ENCODE data around the gene TNS1. TPM values are rescaled to one million over a fixed set of nuclear protein-coding genes. Genes with fewer than 3 reads are reported as not detected.

Gene TNS1
- total RNA-seq, 2 donors from 2014 or later = 0.29 to 2.1 TPM

DNA sequence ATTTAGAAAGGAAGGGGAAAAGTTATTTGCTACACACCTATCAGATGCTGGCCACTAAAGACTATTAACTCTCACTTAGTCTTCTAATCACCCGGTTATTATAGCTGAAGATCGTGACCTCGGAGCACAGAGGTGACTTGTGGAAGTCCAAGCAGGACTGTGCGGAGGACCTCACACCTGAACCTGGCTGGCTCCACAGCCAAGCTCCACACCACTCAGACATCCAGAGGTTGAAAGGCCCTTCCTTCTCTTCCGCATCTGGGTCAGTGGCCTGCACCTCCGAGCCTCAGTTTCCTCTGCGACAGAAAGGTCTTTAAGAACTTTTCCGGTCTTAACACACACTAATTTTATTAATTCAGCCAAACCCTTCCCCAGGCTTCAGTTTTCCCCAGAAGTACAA lies 57.9 kb downstream of the TNS1 start:
- H3K36me3 Mint-ChIP-seq = no peaks in the 10 kb centered on the region
- H3K27me3 Mint-ChIP-seq = peaks cover 30 to 34% of the 10 kb centered on the region in 2 donors
- peaks cover 0 to 5% of the 10 kb centered on the region in 2 donors for H3K4me1 Mint-ChIP-seq (ENCODE audit: low read depth in 2 of 2)
- ATAC-seq = no peak
- H3K27ac Mint-ChIP-seq = no peak overlapping the region
- DNase-seq (ENCODE audit: low spot score) = peak; percentile 38
- no peaks in the 10 kb centered on the region for H3K9me3 Mint-ChIP-seq
- no peak overlapping the region for H3K4me3 Mint-ChIP-seq

DNA sequence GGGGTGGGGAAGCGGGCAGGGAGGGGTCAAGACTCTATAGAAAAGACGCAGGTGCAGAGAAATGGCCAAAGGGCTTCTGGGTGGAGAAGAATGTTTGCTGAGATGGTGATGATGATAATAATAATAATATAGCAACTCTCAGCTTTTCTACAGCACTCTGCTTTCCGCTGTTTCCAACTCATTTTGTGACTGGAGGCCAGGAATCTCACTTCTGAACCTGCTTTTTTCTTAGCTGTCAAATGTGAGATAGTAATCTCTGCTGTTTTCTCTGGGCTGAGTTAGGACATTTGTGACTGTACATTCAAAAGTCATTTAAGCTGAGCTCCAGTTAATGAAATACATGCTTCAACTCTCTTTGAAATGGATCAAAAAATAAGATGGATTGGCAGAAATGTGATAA lies 58.4 kb downstream of the TNS1 start:
- H3K27ac Mint-ChIP-seq = no peak overlapping the region
- H3K36me3 Mint-ChIP-seq = no peaks in the 10 kb centered on the region

DNA sequence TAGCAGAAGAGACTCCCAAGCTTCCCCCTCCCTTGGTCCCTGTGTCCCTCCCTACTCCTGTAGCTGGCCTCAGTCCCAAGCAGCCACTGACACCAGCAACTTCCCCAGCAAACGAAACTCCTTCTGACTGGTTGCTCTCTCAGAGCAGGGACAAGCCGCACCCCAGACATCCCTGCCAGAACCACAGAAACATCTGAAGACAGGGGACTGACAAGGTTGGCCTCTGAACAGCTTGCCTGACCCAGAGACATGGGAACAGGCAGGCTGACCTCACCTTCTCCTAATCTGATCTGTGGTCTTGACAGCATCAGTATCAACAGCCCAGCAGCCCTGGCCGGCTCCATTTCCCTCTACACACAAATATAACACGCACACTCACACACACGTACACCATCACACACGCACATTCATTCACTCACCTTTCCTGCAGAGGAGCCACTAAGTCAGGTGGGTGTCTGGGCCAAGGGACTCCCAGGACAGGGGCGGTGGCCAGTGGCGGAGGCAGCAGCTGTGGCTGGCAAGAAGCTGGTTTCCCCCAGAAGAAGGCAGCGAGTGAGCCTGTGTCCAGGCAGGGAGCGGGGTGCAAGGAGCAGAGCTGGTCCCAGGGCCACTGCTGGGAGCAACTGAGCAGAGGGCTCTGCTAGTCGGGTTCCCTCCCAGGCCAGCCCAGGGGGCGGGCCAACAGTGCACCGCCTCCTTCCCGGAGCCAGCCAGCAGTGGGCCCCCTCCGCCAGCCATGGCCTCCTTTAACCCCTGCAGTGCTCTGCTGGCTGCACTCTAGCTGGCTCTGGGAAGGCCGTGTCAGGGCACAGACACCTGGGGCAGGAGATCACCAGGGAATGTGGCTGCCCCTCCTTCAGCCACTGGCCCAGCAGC lies 59.1 kb downstream of the TNS1 start:
- Mint-ChIP-seq H3K4me3 (no peak overlapping the region), H3K36me3 (no peaks in the 10 kb centered on the region), H3K4me1 (ENCODE audit: low read depth in 2 of 2) (peaks cover 0 to 5% of the 10 kb centered on the region in 2 donors), H3K27me3 (peaks cover 30 to 34% of the 10 kb centered on the region in 2 donors), H3K9me3 (no peaks in the 10 kb centered on the region), H3K27ac (no peak overlapping the region)
- peak; percentile 51 for DNase-seq (ENCODE audit: low spot score)
- ATAC-seq = peak; percentile 2 to 34

More for the DNA sequence above, 58.4 kb downstream of the TNS1 start:
- H3K9me3 Mint-ChIP-seq = no peaks in the 10 kb centered on the region
- peaks cover 0 to 5% of the 10 kb centered on the region in 2 donors for H3K4me1 Mint-ChIP-seq (ENCODE audit: low read depth in 2 of 2)
- H3K27me3 Mint-ChIP-seq = peaks cover 30 to 34% of the 10 kb centered on the region in 2 donors
- H3K4me3 Mint-ChIP-seq = no peak overlapping the region
- ATAC-seq = no peak
- no peak for DNase-seq (ENCODE audit: low spot score)

DNA sequence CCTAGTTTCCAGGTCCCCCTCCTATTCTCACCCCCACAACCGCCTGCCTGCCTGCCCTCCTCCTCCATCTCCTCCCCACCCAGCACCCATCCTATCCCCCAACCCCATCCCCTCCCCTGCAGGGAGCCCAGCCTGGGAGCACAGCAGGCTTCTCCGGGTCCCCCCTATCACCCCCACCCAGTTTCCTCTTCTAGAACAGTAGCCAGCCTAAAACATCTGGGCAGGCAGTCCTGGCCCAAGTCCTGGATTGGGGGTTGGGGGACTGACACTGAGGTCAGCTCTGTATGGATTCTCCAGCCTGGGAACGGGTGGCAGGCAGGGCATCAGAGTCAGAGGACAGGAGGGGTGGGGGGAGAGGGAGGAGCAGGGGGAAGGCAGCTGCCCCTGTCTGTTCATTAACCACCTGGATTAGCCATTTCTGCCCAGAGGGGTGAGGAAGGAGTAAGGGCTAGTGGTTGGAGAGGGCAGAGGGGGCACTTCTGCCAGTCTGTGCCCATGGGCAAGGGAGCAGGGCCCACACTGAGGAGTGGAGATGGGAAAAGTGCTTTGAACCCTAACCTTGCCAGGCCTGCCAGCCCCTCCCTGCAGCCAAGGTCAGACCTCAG lies 60.0 kb downstream of the TNS1 start:
- Mint-ChIP-seq H3K9me3 (no peaks in the 10 kb centered on the region), H3K4me1 (ENCODE audit: low read depth in 2 of 2) (peaks cover 0 to 5% of the 10 kb centered on the region in 2 donors), H3K36me3 (no peaks in the 10 kb centered on the region), H3K4me3 (no peak overlapping the region), H3K27me3 (peaks cover 30 to 34% of the 10 kb centered on the region in 2 donors), H3K27ac (no peak overlapping the region)
- DNase-seq (ENCODE audit: low spot score) (no peak), ATAC-seq (no peak)

DNA sequence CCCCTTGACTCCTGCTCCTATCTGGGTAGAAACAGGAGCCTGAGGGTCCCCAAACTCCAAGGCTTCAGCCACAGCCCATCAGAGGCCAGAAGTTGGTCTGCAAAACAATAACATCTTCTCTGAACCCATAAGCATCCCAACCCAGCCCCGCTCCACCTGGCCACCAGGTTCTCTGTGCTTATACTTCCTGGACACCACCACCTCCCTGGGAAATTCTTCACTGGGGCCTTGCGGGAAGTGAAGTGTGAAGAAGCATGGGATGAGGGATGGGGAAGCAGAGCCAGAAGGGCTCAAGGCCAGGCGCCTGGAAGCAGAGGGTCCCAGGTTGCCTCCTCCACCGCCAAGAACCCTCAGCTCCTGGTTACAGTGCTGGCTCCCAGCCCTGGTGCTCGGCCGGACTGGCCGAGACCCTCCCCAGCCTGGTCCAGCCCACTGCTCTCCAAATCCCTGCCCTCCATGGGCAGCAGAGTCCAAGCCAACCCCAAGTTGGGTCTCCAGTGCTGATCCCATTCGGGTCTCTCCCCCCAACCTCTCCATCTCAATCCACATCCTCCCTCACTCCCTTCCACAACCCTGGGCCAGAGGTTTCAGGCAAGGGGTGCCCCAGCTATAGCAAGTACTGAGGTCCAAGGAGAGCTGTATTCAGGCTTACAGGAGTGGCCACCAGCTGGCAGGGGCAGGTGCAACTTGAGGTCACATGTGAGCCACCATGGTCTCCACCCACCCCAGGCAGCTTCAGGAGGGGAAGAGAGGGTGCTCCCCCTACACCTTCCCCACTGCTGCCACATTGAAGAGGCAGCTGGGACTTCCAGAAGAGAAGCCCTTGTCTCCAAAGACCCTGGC lies 60.7 kb downstream of the TNS1 start:
- Mint-ChIP-seq H3K4me3 (no peak overlapping the region), H3K27ac (no peak overlapping the region), H3K27me3 (peaks cover 28 to 30% of the 10 kb centered on the region in 2 donors), H3K36me3 (no peaks in the 10 kb centered on the region), H3K9me3 (no peaks in the 10 kb centered on the region), H3K4me1 (ENCODE audit: low read depth in 2 of 2) (peaks cover 0 to 5% of the 10 kb centered on the region in 2 donors)
- DNase-seq (ENCODE audit: low spot score) = no peak
- ATAC-seq = no peak

DNA sequence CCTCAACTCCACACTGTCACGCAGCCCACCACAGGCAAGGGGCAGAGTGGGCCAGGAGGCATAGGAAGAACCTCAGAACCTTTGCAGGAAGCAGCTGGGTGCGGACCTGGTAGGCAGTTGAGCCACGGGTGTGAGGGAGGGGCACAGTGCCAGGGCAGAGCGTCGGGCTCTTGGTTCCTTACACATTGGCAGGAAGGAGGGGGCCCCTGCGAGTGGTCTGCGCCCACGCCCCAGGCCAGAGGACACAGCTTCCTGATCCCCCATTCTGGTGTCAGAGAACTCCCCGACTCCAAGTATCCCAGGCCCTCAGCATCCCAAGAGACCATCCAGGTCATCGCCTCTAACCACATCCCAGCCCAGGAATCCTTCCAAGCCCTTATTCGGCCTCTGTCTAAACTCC lies 61.5 kb downstream of the TNS1 start:
- peaks cover 26 to 30% of the 10 kb centered on the region in 2 donors for H3K27me3 Mint-ChIP-seq
- peaks cover 0 to 5% of the 10 kb centered on the region in 2 donors for H3K4me1 Mint-ChIP-seq (ENCODE audit: low read depth in 2 of 2)
- H3K9me3 Mint-ChIP-seq = no peaks in the 10 kb centered on the region
- no peak for DNase-seq (ENCODE audit: low spot score)
- no peak overlapping the region for H3K4me3 Mint-ChIP-seq
- H3K27ac Mint-ChIP-seq = no peak overlapping the region
- no peaks in the 10 kb centered on the region for H3K36me3 Mint-ChIP-seq
- ATAC-seq = no peak

DNA sequence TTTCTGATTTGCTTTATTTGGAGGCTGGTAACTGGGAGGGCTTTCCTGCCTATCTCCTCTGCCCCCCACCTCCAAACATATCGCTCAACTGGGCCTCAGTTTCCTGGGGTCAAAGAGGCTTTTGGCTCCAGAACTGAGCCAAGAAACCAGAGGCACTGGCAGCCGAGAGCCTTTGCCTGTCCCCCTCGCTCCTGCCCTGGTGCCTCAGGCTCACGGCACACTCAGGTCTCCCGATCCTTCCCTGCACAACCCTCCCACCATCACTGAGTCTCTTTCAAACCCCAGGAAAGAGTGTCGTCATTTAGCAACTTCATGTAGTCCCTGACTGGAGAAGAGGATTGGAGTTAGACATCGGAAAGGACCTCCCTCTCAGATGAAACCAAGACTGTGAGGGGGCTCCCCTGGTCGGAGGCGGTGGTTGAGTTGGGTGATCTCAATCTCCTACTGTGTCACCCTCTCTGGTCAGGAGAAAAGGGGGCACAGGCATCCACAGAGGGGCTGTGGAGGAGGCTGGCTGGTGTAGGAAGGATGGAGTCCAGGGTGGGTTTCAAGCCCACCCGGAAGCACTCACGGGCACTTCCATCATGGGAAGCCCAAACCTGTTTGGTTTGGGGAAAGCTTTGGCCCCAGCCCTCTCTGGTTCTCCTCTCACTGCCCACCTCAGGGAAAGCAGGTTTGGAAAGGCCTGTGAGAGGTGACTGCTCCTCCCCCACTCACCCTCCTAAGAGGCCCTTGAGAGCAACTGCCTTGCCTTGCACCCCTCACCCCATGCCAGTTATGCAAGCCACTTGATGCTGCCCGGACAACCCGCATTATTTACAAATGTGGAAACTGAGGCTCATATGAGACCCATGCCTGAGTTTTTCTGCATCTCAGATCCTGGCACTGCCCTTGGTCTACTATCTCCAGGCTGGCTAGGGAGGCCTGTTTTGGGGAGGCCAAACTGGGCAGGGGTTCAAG lies 62.3 kb downstream of the TNS1 start:
- Mint-ChIP-seq H3K36me3 (no peaks in the 10 kb centered on the region), H3K9me3 (no peaks in the 10 kb centered on the region), H3K27me3 (peaks cover 19 to 28% of the 10 kb centered on the region in 2 donors), H3K4me3 (no peak overlapping the region), H3K4me1 (ENCODE audit: low read depth in 2 of 2) (peaks cover 0 to 5% of the 10 kb centered on the region in 2 donors), H3K27ac (no peak overlapping the region)
- DNase-seq (ENCODE audit: low spot score) (no peak), ATAC-seq (no peak)

DNA sequence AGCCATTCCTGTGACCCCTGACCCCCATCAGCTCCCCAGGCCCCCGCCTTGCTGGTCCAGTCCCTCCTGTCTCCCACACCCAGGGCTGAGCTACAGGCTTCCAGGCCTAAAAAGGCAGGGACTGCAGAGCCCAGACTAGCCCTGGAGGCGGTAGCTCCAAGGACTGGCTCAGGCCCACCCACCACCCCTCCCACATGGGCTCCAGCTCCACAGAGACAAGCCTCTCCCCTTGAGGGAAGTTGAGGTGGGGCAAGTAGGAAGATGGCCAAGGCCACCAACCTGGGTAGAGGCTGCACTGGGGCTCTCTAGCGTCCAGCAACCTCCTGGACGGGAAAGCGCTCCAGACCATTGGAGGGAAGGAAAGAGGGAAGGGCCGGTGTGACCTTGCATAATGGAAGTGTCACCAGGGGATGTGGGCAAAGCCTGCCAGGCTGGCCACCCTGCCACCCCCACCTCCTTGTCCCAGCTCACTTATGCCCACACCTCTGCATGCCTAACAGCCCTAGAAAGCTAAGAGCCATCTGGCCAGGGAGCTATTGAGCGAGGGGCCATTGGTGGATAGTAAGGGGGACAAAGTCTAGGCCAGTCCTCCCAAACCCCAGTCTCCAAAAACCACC lies 63.1 kb downstream of the TNS1 start:
- no peak overlapping the region for H3K27ac Mint-ChIP-seq
- no peaks in the 10 kb centered on the region for H3K9me3 Mint-ChIP-seq
- ATAC-seq (no peak), DNase-seq (ENCODE audit: low spot score) (no peak)
- peaks cover 15 to 25% of the 10 kb centered on the region in 2 donors for H3K27me3 Mint-ChIP-seq
- H3K4me3 Mint-ChIP-seq = no peak overlapping the region
- peaks cover 0 to 5% of the 10 kb centered on the region in 2 donors for H3K4me1 Mint-ChIP-seq (ENCODE audit: low read depth in 2 of 2)
- no peaks in the 10 kb centered on the region for H3K36me3 Mint-ChIP-seq

DNA sequence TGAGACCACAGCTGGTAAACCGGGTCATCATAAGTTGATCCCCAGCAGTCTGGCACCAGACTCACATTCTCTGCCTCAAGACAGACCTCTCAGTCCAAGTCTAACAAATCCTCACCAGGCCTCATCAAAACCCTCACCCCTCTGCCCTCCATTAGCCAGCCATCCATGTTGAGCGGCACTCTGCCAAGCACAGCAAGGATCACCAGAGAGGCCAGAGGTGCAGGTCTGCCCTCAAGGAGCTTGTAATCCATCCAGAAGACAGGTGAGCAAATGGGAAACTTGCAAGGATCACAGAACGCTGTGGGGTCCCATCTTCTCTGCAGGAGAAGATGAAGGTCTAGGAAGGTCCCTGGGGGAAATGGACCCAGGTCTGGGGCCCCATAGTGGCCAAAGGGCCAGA lies 63.6 kb downstream of the TNS1 start:
- peaks cover 13 to 23% of the 10 kb centered on the region in 2 donors for H3K27me3 Mint-ChIP-seq
- ATAC-seq = no peak

DNA sequence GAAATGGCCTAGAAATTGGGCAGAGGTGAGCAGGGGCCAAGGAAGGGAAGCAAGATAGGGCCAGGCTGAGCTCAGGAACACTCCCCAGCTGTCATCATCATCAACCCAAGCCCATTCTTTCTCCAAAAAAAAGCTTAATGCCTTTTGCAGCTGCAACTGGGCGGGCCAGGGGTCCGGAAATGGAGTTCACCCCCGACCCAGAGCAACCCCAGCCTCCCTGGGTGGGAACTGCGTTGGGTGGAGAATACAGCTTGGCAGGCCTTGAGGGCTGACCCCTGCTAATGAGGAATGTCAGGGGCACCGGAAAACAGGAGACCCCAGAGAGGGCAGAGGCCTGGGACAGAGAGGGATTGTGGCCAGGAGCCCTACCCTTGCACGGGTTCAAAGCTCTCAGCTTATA lies 64.8 kb downstream of the TNS1 start:
- no peaks in the 10 kb centered on the region for H3K4me1 Mint-ChIP-seq (ENCODE audit: low read depth in 2 of 2)

More for the DNA sequence above, 63.6 kb downstream of the TNS1 start:
- no peaks in the 10 kb centered on the region for H3K36me3 Mint-ChIP-seq
- no peaks in the 10 kb centered on the region for H3K9me3 Mint-ChIP-seq
- no peak overlapping the region for H3K4me3 Mint-ChIP-seq
- DNase-seq (ENCODE audit: low spot score) = no peak
- no peak overlapping the region for H3K27ac Mint-ChIP-seq
- H3K4me1 Mint-ChIP-seq (ENCODE audit: low read depth in 2 of 2) = peaks cover 0 to 5% of the 10 kb centered on the region in 2 donors

DNA sequence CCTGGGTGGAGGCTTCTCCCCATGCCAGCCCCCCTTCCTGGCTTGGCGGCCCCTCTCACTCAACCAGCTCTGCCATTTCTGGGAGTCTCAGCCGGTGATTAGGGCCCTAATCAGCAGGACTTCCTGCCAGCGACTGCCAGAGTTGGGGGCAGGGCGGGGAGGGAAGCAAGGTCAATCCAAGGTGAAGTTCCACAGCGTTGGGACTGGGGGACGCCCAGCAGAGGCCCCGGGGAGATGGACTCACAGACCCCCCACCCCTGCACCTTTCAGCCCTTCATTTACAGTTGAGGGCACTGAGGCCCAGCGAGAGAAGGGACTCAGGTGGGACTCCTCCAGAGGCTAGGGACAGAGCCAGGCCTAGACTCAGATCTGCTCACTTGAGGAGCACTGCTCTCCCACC lies 65.3 kb downstream of the TNS1 start:
- Mint-ChIP-seq H3K27ac (no peak overlapping the region), H3K4me3 (no peak overlapping the region), H3K9me3 (no peaks in the 10 kb centered on the region), H3K27me3 (peaks cover 22 to 27% of the 10 kb centered on the region in 2 donors), H3K36me3 (no peaks in the 10 kb centered on the region), H3K4me1 (ENCODE audit: low read depth in 2 of 2) (no peaks in the 10 kb centered on the region)
- ATAC-seq = no peak
- DNase-seq (ENCODE audit: low spot score) = no peak

More for the DNA sequence above, 64.8 kb downstream of the TNS1 start:
- Mint-ChIP-seq H3K9me3 (no peaks in the 10 kb centered on the region), H3K36me3 (no peaks in the 10 kb centered on the region), H3K27me3 (peaks cover 16 to 25% of the 10 kb centered on the region in 2 donors), H3K27ac (no peak overlapping the region), H3K4me3 (no peak overlapping the region)
- DNase-seq (ENCODE audit: low spot score) (no peak), ATAC-seq (no peak)

DNA sequence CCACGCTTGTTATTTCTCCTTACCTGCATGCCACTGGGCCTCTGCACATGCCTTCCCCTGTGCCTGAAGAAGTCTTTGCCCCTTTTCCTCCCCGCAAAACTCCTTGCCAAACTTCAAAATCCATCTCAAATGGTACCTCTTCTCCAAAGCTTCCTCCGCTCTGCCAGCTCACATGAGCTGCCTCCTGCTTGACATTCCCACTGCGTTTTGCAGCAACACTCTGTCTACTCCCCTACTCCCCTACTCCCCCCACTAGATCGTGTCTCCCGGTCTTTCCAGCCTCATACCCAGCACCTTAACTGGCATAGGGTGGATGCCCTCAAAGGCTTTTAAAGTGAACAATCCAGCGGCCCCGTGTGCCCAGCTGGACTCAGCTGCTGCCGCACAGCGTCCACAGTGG lies 65.8 kb downstream of the TNS1 start:
- H3K4me3 Mint-ChIP-seq = no peak overlapping the region
- H3K27me3 Mint-ChIP-seq = peaks cover 27 to 29% of the 10 kb centered on the region in 2 donors
- no peaks in the 10 kb centered on the region for H3K9me3 Mint-ChIP-seq
- DNase-seq (ENCODE audit: low spot score) = no peak
- no peak overlapping the region for H3K27ac Mint-ChIP-seq
- ATAC-seq = no peak
- H3K4me1 Mint-ChIP-seq (ENCODE audit: low read depth in 2 of 2) = no peaks in the 10 kb centered on the region
- H3K36me3 Mint-ChIP-seq = no peaks in the 10 kb centered on the region
